Chondrocyte (in vitro differentiated cells): ENCODE measurements around the gene MYRFL. TPM values are rescaled to one million over a fixed set of nuclear protein-coding genes. Genes with fewer than 3 reads are reported as not detected.

Experiments
- DNase-seq: peaks from one replicate; pipeline ENCODE4 v3.0.0; 2021; ENCODE audit warnings: mixed read lengths, low spot score
- H3K27ac Mint-ChIP-seq: one replicate; pipeline ENCODE4 v1.8.0; 2021; ENCODE audit warnings: mild to moderate bottlenecking, moderate library complexity, mixed read lengths; ENCODE audit not compliant: unreplicated experiment
- H3K27me3 Mint-ChIP-seq: 2 replicates; pipeline ENCODE4 v1.8.0; 2021; ENCODE audit warnings: low read depth, mixed read lengths
- H3K36me3 Mint-ChIP-seq: 2 replicates; pipeline ENCODE4 v1.8.0; 2021; ENCODE audit warnings: low read depth, mixed read lengths
- H3K4me1 Mint-ChIP-seq: 2 replicates; pipeline ENCODE4 v1.8.0; 2021; ENCODE audit warnings: low read depth, mild to moderate bottlenecking, mixed read lengths
- H3K4me3 Mint-ChIP-seq: one replicate; pipeline ENCODE4 v1.8.0; 2021; ENCODE audit warnings: mild to moderate bottlenecking, moderate library complexity, mixed read lengths; ENCODE audit not compliant: unreplicated experiment
- H3K9me3 Mint-ChIP-seq: 2 replicates; pipeline ENCODE4 v1.8.0; 2021; ENCODE audit warnings: low read depth, mixed read lengths
- CTCF ChIP-seq: fragments of 200-600 bp; sonication (generic); IDR thresholded peaks from 2 replicates; pipeline ENCODE4 v1.5.0; 2021; ENCODE audit warnings: antibody characterized with exemption, mild to moderate bottlenecking, moderate library complexity
- total RNA-seq: library from RNA; stranded (reverse); gene quantifications from 3 replicates; pipeline ENCODE4 v1.2.1, GENCODE V29; 2021

Gene MYRFL
- total RNA-seq, 1 donor from 2014 or later: 0.35 TPM

GRCh38 chr12:69875416-69875935, 50.4 kb downstream of the MYRFL start:
- Mint-ChIP-seq H3K4me3 (no peak overlapping the region), H3K36me3 (no peaks in the 10 kb centered on the region), H3K27me3 (no peaks in the 10 kb centered on the region), H3K9me3 (no peaks in the 10 kb centered on the region), H3K27ac (no peak overlapping the region), H3K4me1 (peaks cover 32% of the 10 kb centered on the region)
- no peak for TF ChIP-seq CTCF
- DNase-seq: no peak

- peak; percentile 98 for TF ChIP-seq CTCF
- no peaks in the 10 kb centered on the region for H3K36me3 Mint-ChIP-seq
- H3K27me3 Mint-ChIP-seq: no peaks in the 10 kb centered on the region
- H3K4me3 Mint-ChIP-seq: peak overlapping the region; percentile 53
- H3K4me1 Mint-ChIP-seq: peaks cover 21% of the 10 kb centered on the region
- no peaks in the 10 kb centered on the region for H3K9me3 Mint-ChIP-seq
- H3K27ac Mint-ChIP-seq: no peak overlapping the region
- no peak for DNase-seq
These were observed 54.3 kb downstream of the MYRFL start for GRCh38 chr12:69879007-69879960.

- H3K9me3 Mint-ChIP-seq: no peaks in the 10 kb centered on the region
- peaks cover 19% of the 10 kb centered on the region for H3K4me1 Mint-ChIP-seq
- DNase-seq: no peak
- peak; percentile 44 for TF ChIP-seq CTCF
- no peaks in the 10 kb centered on the region for H3K27me3 Mint-ChIP-seq
- H3K36me3 Mint-ChIP-seq: no peaks in the 10 kb centered on the region
- no peak overlapping the region for H3K27ac Mint-ChIP-seq
- no peak overlapping the region for H3K4me3 Mint-ChIP-seq
These were observed 55.5 kb downstream of the MYRFL start for GRCh38 chr12:69880571-69880970.

GRCh38 chr12:69881771-69882170, 56.7 kb downstream of the MYRFL start:
- Mint-ChIP-seq H3K9me3 (no peaks in the 10 kb centered on the region), H3K36me3 (no peaks in the 10 kb centered on the region), H3K27me3 (no peaks in the 10 kb centered on the region), H3K4me1 (peaks cover 19% of the 10 kb centered on the region), H3K27ac (no peak overlapping the region), H3K4me3 (no peak overlapping the region)
- TF ChIP-seq CTCF: no peak
- DNase-seq: no peak

- H3K9me3 Mint-ChIP-seq: no peaks in the 10 kb centered on the region
- H3K36me3 Mint-ChIP-seq: no peaks in the 10 kb centered on the region
- no peak overlapping the region for H3K4me3 Mint-ChIP-seq
- H3K27me3 Mint-ChIP-seq: no peaks in the 10 kb centered on the region
- peaks cover 14% of the 10 kb centered on the region for H3K4me1 Mint-ChIP-seq
- no peak for DNase-seq
- TF ChIP-seq CTCF: no peak
- H3K27ac Mint-ChIP-seq: no peak overlapping the region
These were observed 59.4 kb downstream of the MYRFL start for GRCh38 chr12:69884386-69884785.
